GM21825 (cell line): ENCODE results near the gene ADAMTS17.

ENCODE experiments used
- ATAC-seq: cut with Tn5 transposase; IDR thresholded peaks from one replicate; pipeline ENCODE4 v1.9.1; 2021; ENCODE audit warnings: mild to moderate bottlenecking, moderate library complexity; ENCODE audit not compliant: unreplicated experiment

ADAMTS17 gene

DNA sequence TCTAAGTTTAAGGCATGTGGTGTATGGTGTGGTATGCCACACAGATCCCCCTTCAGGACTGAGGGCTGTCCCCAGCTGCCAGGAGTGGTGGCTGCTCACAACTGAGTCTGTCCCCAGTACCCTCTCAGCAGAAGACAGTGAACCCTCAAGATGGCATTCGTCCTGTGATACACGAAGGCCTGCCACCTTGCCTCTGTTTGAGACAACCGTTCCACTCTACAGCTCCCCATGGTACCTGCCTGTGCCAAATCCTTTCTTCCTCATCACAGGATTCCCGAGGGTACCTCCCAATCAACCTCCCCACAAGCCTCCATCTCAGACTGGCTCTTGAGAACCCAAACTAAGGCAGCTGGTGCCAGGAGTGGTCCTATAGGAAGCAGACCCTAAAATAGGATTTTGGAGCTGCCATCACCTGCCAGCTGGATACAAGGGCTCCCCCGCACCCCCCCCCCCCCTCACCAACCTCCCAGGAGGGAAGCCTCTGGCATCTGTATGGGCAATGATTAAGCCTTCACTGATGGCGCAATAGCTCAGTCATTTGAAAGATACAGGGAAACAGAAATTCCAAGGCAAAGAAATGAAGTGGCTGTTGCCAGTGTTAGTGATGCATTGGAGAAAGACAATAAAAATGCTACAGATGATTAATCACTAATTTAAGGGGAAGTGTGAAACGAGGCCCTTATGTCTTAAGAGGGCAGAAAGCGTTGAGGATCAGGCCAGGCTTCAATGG is 378.5 kb downstream of the ADAMTS17 start:
- no peak for ATAC-seq

DNA sequence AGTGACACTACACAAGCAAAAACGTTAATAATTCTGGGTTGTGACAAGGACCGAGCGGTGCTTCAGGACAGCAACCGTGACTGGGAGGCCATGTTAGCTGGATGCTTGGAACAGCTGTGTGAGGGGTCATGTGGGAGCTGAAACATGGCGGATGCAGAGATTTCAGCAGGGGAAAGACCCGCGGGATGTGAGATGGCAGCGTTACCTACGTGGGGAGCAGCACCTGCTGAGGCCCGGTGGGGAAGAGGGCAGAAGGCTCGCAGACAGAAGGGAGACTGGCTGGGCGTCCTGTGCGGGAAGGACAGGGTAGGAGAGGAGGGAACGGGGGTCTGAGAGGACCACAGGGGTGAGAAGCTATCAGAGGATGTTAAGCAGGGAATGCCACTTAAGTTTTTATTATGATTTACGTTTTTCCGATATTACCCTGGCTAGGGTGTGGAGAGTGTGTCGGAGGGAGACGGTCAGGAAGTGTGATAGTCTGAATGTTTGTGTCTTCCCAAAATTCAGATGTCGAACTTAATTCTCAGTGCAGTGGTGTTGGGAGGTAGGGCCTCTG is 379.7 kb downstream of the ADAMTS17 start:
- no peak for ATAC-seq

DNA sequence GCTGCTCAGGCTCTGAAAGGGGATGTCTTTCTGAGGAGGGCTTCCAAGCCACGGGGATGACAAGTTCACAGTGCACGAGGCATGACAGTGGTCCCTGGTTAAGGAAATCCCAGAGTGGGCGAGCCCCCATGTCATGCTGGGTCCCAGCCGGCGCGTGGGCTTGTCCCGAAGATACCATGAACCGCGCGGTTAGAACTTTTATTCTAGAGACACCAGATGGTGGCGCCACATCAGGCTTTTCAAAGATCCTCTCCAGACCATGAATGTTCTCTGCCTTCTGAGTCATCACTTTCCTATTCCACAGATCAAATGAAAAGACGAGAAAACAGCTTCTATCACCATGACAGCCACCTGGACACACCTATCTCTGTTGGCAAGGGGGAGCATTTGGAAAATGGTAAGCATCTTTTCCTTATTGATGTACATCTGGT is 380.7 kb downstream of the ADAMTS17 start:
- no peak for ATAC-seq

DNA sequence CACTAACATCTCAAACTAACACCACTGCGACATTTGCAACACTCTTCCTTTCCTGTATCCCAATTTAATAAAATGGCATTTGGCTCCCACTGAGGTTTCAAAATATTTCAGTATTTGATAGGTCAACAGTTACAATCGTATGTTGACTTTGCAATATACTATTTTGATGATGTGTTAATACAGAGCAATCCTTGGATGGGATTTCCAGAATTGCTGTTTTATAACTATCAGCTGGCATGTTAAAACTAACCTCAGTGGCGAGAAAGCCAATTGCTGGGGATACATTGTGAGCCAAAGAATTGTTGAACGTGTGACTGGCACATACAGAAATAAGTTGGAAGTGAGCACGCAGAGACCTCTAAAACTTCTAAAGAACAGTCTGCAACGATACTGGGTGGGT is 382.4 kb downstream of the ADAMTS17 start:
- ATAC-seq, result no peak

DNA sequence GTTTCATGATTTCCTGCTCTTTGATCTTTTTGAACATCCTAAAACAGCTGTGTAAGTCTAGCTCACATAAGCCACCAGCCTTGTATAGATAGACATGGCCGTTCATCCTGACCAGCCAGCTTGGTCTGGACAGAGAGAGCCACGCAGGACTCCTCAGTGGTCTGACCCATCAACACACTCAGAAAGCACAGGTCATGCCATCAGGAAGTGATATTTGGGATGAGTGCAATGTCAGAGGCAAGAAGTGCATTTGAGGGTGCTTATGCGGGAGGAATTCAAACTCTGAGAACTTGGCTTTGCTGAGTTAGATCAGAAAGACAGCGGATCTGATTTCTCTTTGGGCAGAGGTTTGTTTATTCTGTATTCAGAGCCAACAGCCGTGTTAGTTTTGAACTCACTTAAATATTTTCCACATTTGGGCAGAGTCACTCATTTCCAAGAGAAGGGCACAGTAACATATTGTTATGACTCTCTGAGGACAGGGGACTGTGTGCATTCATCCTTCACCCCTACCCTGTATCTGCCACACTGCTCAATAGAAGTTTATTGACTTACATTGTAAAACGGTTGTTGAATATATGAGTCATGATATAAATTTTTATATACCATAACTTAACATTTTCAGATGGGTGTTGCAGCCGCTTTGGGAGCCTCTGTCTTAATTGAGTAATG is 383.2 kb downstream of the ADAMTS17 start:
- ATAC-seq, result no peak

DNA sequence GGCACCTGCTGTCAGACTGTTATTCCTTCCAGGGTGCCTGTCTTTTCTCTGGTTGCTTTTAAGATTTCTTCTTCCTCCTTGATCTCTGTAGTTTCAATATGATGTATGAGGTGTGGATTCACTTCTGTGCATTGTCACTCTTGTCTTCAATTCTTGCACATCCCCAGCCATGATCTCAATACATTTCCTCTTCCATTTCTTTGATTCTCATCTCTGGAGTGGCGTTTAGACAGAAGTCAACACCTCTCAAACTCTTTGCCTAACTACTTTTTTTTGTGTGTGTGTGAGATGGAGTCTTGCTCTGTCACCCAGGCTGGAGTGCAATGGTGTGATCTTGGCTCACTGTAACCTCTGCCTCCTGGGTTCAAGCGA is 384.1 kb downstream of the ADAMTS17 start:
- ATAC-seq, result no peak

DNA sequence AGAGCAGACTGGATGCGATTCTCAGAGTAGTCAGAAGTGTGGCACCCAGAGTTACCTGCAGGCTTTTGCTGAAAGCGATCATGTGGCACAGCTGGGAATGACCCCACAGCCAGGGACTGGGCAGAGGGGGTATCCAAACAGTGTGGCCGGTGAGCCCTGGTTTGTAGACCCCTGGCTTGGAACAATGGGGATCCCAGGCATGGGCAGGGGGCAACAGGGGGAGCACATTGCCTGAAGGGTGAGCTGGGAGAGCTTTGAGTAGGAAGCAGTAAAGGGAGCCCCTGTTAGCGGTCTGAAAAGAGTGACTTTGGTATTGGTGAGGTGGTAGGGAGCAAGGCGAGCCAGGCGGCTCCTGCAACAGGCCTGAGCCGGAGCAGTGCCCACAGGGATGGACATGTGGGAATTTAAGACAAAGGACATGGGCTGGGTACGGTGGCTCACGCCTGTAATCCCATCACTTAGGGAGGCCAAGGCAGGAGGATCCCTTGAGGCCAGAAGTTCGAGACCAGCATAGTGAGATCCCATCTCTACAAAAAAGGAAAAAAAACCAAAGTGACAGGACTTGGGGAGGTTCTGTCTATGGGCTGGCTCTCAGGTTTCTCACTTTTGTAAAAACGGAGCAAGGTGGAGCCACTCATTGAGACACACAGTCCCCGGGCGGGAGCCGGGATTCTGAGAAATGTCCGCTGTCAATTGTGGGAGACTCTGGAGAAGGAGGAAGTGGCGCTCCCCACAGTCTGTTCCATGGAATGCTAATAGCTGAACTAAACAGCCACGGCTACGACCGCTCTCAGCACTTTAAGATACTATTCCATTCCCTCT is 384.7 kb downstream of the ADAMTS17 start:
- ATAC-seq, result no peak

DNA sequence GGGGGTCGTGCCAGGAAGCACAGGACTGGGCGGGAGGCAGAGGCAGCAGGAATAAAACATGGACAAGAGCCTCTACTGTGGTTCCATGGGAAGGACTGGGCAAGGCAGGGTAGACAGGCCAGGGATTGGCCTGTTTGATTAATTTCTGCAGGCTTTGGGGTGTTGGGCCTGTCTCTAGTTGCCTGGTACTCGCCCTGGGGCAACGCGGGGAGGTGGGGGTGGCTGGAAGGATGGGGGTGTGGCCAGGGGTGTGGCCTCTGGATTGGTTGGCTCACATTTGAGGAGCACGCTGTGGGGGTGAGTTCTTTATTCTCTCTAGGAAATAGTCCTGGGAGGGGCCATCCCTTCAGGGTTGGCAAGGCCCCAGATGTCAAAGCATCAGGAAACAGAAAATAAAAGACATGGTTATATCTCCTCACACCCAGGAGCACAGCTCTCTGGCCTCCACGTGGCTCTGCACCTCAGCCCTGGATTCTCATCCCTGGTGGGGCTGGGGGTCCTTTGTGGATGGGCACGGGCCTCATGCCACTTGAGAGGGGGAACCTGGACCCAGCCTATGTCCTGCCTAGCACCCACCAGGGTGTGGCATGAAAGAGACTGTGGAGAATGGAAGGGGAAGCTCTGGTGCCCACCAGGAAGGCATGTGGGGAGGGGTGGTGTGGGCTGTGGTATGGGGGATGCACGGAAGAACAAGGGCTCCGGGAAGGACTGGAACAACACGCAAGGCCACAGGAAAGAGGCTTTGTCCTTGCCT is 385.6 kb downstream of the ADAMTS17 start:
- ATAC-seq, result no peak

DNA sequence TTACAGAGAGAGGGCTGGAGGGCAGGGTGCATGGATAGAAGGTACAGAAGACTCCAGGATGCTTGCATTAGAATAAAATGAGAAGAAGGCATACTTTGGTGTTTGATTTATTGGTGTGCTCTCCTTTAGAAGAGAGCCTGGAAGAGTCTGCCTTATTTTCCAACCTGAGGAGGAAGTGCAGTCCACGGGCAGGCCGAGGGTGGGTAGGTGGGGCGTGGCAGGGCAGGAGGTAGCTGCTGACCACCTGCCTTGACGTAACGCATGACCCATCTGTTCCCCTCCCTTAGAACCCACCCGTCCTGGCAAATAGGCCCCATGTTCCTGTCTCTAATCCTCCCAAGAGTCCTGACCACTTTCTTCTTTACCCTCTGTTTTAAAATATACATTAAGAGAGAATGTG is 386.2 kb downstream of the ADAMTS17 start:
- no peak for ATAC-seq

DNA sequence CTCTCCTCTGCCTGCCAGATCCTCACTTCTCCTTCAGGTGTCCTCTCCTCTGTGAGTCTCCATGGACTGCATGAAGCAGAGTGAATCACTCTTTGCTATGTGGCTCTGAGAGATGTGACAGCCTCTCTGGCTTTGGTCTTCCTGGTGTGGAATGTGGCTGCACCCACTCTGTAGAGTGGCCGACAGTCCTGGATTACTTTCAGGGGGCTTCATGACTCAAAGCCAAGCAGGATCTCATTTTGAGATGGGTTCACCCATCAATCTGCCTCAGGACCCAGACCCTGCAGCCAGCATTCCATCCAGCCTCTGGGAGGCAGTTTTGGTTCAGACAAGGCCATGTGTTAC is 386.6 kb downstream of the ADAMTS17 start:
- ATAC-seq, result no peak

DNA sequence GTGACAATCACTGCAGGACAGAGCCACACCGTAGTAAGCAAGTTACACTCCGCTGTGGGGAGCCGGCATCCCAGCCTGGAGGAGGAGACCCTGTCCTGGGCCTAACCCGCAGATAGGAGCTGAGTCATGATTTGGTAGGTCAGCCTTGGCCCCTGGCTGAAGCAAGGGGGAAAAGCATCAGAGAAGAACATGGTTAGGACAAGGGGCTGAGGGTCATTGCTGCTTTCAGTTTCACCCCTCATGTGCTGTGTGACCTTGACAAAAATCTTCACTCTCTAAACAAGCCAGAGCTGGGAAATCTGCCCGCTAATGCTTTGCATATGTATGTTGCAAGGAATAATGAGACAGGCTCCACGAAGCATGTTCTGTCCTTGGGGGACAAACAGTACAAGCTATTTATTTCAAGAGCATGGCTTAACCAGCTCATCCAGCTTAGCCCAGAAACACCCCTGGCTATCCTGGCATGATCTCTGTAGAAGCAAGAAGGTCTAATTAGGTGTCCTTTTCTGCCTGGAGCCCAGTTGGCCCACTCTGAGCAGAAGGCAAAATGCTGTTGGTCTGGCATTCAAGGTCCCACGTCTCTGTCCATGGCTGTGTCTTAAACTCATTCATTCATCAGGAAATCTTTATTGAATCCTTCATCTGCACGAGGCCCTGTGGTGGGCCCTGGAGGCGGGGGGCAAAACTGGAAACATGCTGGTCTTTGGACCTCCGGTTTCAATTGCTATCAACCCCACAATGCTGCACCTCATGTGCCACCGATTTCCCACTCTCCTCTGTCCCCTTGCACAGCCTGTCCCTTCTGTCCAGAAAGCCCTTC is 387.2 kb downstream of the ADAMTS17 start:
- ATAC-seq, result no peak

DNA sequence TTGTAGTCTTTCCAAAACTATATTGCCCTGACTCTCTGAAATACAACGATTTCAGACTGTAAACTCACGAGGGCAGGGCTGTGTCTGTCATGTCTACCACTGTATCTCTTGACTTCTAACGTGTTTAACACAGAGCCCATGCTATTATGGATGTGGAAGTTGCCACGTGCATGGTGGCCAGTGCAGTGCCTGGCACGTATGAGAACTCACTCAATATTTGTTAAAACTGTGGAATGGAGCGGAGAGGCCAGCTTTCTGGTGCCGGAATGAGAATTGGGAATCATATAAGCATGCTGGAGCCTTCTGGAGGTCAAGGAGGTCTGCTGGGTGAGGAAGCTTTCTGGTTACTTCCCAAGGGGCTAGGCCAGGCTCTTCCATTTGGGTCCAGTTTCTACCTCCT is 387.9 kb downstream of the ADAMTS17 start:
- ATAC-seq, result no peak

DNA sequence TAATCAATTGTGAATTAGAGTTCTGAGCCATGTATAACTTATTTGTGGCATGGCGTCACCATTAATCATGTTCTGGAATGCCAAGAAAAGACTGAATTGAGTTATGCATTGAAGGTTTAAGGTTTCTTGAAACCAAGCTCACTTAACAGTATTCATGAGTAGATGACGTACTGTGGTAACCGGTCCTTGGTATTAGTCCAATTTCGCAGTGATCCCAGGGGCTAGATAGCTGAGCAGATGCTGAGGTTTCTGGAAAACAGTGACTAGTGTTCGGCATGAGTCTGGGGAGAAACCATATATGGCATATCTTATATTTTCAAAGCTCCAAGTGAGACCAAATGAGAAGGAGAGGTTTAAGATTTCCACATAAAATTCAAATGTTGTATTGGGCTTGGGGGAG is 390.3 kb downstream of the ADAMTS17 start:
- no peak for ATAC-seq

DNA sequence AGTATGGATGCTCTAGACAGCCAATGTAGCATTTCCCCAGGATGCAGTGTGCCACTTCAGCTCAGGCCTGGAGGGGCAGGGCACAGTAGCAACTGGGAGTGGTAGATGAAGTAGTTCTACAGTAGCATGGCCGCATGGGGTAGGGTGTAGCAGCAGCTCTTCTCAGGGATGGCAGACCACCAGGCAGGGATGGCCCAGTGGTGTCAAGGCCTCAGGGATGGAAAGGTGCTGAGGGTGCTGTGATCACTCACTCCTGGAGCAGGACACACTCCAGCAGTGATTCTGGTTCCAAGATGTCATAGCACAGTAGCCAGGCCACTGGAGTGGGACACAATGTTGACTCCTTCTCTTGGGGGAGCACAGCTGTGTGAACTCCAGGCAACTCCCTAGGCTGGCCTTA is 397.6 kb downstream of the ADAMTS17 start:
- ATAC-seq, result no peak

DNA sequence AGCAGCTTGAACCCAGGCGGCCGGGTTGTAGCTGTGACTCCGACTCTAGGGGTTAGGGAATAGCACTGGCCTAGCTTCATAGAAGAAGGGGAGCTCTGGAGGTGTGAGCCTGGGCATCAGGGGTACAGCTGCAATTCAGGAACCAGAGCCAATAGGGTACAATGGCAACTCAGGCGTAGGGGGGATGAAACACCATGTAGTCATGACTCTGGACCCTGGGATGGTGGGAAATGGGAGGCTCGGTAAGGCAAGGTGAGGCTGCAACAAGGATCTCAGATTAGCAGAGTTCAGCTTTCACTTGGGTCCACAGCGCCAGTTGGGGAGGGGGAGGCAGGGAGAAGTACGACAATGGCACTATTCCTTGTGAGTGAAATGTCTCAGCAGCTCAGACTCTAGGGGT is 398.3 kb downstream of the ADAMTS17 start:
- ATAC-seq, result no peak

DNA sequence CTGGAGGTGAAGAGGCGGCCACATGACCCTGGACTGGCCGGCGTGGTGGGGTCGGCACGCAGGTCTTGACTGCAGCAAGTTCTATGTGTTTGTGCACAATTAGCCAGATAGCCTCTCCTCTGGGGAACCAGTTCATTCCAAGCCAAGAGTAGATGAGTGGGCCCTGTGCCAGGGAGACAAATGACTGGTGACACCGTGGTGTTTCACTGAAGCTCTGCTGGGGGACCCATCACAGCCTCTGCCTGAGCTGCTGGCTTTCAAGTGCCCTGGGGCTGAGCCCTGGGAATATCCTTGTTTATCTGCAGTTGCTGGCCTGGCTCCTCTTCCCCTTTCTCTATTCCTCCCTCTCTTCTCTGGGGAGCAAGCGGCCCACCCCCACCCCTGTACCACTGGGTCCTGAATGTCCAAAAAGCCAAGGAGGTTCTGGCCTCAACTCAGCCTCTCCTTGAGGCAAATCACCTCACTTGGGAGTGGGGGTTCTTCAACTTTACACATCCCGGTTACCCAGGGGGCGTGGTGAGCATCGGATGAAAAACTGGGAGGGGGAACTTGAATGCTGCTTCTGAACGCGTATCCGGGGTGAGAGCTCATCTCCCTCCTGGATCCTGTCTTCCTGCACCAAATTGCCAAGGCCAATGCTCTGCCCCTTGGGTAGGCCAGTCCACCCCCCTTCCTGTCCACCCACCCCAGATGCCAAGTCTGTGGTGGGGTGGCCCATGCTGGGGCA is 408.9 kb downstream of the ADAMTS17 start:
- no peak for ATAC-seq

DNA sequence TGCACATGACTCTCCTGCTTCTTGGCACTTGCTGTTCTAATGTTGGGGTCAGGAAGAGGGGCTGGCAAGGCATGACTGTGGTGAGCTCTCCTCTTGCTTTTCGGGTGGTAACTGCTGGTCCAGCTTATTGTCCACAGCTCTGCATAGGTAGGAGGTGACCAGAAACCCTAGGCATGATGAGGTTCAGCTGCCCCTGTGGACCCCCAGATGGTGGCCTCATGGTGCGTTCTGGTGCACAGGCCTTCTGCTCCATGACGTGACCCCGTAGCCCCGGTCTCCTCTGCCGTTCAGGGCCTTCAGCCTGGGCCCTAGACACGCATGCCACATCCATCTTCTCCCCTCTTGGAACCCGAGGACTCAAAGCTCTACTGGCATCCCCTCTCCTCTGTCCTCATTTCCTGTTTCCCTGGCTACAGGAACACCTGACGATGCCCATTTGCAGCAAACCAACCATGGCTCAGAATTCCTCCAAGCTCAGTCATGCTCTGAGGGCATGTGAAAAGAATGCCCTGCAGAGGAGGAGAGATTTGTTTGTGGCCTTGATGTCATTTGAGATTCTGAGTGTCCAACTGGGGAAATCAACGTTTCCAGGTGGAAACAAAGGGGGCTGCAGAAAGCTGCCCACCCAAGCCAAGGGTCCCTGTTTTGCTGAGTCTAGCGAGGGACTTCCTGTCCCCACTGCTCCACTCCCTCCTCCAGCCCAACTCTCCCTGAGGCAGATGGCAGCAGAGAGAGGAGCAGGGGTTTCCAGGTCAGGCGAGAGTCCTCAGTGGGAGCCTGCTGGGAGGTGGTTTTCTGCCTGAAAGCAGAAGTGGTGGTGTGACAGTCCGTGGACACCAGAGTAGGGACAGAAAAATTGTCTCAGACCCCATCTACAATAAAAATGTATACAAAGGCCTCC is 409.8 kb downstream of the ADAMTS17 start:
- ATAC-seq, result no peak

DNA sequence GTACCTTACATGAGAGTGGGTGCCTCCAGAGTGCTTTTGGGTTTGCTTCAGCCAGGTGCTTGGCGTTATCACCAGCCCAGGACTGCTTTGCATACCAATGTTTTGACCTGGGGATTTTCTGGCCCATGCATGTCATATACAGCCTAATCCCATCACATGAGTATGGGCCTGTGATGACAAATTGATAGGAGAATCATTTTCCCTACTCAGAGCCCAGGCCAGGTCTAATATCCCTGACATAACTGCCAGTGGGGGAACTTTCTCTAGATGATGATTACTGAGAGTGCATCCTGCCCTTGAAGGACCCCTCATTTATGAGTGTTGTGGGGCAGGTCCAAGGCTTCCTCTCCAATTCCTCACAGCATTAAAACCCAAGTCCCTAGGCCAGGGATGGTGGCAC is 411.1 kb downstream of the ADAMTS17 start:
- no peak for ATAC-seq
